ENCODE results near the gene GALNT14.

- no peak for TF ChIP-seq CTCF (IDR thresholded peaks at IDR 0.05; ENCODE audit: low read length)
- no peak for TF ChIP-seq EZH2 (optimal IDR thresholded peaks at IDR 0.05; ENCODE audit: low read depth, low read length)
- TF ChIP-seq EZH2phosphoT487 (IDR thresholded peaks at IDR 0.05; ENCODE audit: low read length), result no peak
Observed at GRCh38 chr2:30958918-30959265, 179.3 kb downstream of the GALNT14 start.
